GM21723 (cell line): ENCODE results near the gene VCX3A.
"Not testable (repeated sequence)": the region's sequence is repeated elsewhere in the genome, so short reads cannot be mapped to it uniquely, and the experiment has no call there.

Experiments
- ATAC-seq: cut with Tn5 transposase; IDR thresholded peaks from one replicate; pipeline ENCODE4 v1.9.1; 2021; ENCODE audit warnings: mild to moderate bottlenecking, moderate library complexity; ENCODE audit not compliant: unreplicated experiment

The VCX3A gene

DNA sequence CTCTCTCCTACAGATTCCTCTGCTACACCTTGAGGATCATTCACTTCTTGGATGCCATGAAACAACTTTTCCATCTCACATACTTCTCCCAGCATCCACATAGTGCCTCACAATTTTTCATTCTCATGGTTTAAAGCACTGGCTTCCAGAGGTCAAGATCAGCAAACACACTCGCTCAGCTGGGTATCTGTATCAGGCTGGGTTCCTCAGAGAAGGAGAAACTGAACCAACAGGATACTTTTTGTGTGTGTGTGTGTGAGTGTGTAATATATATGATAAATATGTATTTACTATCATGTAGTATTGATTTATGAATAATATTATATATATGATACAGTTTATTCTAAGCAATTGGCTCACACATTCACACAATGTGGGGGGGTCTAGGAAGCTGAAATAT, at the start of gene VCX3A:
VCX3A (minus strand) TSS at position 101 of the 400 bp plus-strand sequence. CDS start 621 bp downstream, outside the sequence.
- not testable (repeated sequence) for ATAC-seq

DNA sequence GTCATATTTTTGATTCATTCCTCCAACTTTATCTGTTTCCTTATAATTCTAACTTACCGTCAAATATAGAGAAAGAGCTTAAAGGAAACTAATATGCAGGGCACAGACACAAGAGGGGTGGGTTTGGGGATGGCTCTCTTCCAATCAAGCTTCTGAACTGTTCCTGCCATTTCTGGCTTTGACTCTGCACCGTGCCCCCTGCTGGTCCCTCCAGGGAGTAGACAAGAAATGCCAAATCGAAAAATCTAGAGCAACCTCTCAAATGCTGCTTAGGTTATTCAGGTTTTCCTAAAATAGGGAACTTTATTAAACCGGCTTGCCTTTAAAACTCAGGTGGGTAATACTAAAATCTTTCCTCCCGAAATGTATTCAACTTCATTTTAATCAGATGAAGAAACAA, 39.8 kb upstream of the VCX3A start:
- no peak for ATAC-seq

- no peak for ATAC-seq
These were observed 33.1 kb upstream of the VCX3A start for GRCh38 chrX:6568031-6568430.

DNA sequence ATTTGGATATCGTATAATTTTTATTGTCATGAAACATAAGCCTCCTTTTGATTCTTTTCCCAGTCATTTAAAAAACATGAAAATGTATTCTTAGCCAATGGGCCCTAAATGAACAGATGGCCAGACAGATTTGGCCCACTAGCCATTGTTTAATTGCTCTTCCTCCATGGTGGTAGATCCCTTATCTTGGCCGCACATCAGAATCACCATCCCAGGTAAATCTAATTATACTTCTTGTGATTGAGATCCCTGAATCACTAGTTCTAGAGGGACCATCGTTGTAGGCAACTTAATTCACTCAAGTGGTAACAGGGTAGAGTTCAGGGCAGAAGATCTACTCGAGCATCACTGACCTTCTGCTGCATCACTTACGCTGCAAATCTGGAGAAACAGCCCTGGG, 24.1 kb upstream of the VCX3A start:
- no peak for ATAC-seq

- ATAC-seq = no peak
These were observed 22.8 kb upstream of the VCX3A start for GRCh38 chrX:6557690-6558089.

- no peak for ATAC-seq
These were observed 16.1 kb upstream of the VCX3A start for GRCh38 chrX:6550999-6551398.

DNA sequence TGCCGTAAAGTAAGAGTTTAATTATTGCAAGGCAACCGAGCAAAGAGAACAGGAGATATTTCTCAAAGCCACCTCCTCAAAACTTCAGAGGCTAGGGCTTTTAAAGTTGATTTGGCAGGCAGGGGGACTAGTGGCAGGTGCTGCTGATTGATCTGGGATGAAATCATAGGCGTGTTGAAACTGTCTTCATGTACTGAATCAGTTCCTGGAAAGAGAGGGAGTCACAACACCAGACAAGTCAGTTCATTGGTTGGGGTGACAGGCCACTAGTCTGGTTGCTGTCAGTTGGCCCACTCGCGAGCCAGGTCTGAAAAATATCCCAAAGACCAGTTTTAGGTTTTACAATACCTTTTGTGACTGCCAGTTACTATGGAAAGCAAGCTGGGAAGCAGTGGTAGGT, 10.8 kb upstream of the VCX3A start:
- ATAC-seq = no peak

DNA sequence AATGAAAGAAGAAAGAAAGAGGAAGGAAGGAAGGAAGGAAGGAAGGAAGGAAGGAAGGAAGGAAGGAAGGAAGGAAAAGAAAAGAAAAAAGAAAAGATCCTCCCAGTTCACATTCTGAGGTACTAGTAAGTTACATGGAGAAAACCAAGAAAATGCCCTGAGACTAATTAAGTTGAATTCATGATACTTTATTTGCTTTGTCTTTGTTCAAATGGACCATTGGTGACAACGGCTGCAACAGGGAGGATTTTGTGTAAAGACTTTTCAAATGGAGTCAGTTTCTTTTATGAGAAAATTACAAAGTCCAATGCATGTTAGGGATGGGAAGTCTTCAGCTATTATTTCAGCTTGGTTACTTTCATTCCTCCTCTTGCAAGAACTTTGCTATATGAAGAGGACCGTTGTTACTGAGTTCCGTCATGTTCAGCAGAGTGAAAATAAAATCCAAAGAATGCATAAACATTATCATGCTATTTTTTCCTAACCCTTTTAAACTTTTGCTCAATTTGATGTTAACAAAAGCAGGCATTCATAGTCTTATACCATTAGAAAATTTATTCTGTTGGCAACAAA, 8.3 kb downstream of the VCX3A start:
- no peak for ATAC-seq

DNA sequence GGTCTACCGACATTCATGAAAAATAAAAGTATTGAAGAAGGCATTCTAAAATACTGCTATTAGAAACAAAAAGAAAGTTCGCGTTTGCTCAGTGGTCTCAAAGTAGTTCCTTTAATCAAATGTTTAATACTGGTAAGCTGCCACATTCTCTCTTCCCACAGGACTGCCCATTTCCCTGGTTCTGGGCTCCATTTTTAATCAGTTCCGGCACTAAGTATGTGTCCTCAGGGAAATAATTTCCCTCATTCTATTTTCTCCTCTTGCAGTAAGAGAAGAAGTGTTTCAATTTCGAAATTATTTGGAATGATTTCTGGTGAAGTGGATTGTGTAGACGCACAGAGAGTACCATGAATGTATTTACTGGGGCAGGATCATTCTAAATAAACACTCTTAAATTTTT, 17.5 kb downstream of the VCX3A start:
- ATAC-seq = no peak

GRCh38 chrX:6506444-6506843, 28.5 kb downstream of the VCX3A start:
- no peak for ATAC-seq

GRCh38 chrX:6505960-6506359, 29.0 kb downstream of the VCX3A start:
- ATAC-seq = no peak

DNA sequence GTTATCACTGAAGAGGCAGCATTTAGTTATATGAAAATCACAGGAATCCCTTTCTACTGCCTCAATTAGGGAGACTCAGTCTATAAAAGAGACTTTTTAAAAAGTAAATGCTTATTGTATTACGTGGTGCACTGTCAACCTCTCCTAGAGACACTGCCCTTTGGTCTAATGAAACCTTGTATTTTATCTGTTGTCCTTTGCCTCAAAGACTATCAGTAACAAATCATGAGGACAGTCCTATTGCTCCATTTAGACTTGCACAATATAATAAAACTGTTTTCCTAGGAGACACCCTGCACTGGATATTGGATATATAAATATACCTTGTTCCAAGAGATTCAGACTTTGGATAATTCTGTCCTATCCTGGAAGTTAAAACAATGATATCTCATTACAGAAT, 34.2 kb downstream of the VCX3A start:
- no peak for ATAC-seq

DNA sequence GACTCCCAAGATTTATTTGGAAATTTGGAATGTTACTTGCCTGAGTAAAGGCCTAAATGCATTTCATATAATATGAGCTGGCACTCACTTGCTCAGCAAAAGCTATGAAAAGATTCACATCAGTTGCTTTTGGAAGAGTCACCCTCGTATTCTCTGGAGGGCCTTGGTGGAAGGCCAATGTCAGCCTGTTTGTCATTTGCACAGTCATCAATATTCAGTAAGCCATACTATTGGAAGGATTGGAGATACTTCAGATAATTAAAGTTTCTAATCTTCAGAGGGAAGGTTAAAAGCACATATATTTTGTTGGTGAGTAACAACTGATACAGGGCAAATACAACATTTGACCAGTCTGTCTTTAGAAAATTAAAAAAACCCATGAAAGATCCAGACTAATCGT, 36.6 kb downstream of the VCX3A start:
- no peak for ATAC-seq
